Gastrocnemius medialis (tissue), 4 donors: Measurements from ENCODE around the gene KRTAP4-4.

Source experiments
- POLR2A ChIP-seq, 2 donors: fragments of 450-650 bp; IDR thresholded peaks; one replicate each; pipeline ENCODE4 v1.6.1; 2017; ENCODE audit warnings: antibody characterized with exemption in 2 of 2, mild to moderate bottlenecking in 2 of 2, moderate library complexity in 2 of 2
- TF ChIP-seq, protein P1 (sequence below), 5 experiments: fragments of 450-650 bp in 3 of 5; fragments of 200-600 bp in 2 of 5; sonication (generic) in 2 of 5; IDR thresholded peaks in 4 of 5; conservative IDR thresholded peaks in 1 of 5; 1 replicate in 4 of 5; 2 replicates in 1 of 5; pipeline ENCODE4 v1.5.1; 2016 to 2019; ENCODE audit warnings: antibody characterized with exemption in 5 of 5, mild to moderate bottlenecking in 3 of 5, moderate library complexity in 3 of 5

DNA sequence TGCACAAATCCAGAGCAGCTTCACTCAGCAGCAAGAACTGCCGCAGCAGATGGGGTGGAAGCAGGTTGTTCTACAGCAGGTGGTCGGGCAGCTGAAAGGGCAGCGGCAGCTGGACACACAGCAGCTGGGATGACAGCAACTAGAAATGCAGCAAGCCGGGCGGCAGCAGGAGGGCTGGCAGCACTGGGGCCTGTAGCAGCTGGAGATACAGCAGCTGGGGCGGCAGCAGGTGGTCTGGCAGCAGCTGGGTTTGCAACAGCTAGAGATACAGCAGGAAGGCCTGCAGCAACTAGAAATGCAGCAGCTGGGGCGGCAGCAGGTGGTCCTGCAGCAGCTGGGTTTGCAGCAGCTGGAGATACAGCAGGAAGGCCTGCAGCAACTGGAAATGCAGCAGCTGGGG lies 7.0 kb upstream of the KRTAP4-4 start:
- TF ChIP-seq, protein P1, sequence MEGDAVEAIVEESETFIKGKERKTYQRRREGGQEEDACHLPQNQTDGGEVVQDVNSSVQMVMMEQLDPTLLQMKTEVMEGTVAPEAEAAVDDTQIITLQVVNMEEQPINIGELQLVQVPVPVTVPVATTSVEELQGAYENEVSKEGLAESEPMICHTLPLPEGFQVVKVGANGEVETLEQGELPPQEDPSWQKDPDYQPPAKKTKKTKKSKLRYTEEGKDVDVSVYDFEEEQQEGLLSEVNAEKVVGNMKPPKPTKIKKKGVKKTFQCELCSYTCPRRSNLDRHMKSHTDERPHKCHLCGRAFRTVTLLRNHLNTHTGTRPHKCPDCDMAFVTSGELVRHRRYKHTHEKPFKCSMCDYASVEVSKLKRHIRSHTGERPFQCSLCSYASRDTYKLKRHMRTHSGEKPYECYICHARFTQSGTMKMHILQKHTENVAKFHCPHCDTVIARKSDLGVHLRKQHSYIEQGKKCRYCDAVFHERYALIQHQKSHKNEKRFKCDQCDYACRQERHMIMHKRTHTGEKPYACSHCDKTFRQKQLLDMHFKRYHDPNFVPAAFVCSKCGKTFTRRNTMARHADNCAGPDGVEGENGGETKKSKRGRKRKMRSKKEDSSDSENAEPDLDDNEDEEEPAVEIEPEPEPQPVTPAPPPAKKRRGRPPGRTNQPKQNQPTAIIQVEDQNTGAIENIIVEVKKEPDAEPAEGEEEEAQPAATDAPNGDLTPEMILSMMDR (IDR thresholded peaks at IDR 0.05 in 4 of 5, conservative IDR thresholded peaks at IDR 0.05 in 1 of 5) = no peak
- no peak for TF ChIP-seq POLR2A (IDR thresholded peaks at IDR 0.05)
